ENCODE results near the gene OTUD5.

DNA sequence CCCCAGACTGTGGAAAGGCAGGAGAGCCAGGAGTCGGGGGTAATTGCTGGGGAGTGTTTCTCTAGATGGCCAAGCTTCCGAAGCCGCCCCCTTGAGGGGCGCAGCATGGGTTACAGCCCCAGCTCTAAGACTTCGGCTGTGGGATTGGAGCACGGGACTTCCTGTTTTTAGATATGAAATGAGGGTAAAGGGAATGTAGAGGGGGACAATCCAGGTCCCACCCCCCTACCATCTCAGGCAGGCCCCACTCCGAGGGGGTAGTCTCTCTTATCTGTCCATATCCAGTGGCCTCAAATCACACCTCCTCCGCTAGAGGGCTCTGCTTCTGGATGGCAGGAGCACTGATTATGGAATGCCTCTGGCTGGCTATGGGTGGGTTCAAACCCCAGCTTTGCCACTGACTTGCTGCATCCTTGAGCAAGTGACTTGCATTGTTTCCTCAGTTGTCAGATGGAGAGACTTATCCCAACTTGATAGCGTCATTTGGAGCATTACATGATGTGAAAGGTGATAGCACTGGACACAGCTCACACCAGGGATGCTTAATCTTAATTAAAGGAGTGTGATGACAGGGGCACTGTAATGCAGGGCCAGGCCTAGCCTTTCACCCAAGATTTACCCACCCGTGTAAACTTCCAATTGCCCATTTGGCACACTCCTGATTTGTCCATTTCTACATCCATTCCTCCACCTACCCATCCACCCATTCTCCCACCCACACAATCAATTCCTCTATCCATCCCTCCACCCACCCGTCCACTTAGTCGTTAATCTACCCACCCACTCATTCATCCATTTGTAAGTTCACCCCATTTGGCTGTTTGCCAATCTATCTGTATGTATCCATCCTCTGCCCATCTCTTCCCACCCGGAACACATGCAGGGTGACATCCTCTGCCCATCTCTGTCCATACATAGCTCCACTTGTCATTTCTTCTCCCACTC is 15.1 kb upstream of the OTUD5 start:
- peak in 8 of 11 experiments; percentile 12 to 60 (median 50) for TF ChIP-seq CTCF (IDR thresholded peaks at IDR 0.05 in 8 of 11, conservative IDR thresholded peaks at IDR 0.05 in 3 of 11)
- no peak for TF ChIP-seq POLR2A (IDR thresholded peaks at IDR 0.05)
- TF ChIP-seq POLR2AphosphoS5 (IDR thresholded peaks at IDR 0.05): peak in 1 of 3 donors; percentile 29
